ENCODE results near the gene CXCL5.

DNA sequence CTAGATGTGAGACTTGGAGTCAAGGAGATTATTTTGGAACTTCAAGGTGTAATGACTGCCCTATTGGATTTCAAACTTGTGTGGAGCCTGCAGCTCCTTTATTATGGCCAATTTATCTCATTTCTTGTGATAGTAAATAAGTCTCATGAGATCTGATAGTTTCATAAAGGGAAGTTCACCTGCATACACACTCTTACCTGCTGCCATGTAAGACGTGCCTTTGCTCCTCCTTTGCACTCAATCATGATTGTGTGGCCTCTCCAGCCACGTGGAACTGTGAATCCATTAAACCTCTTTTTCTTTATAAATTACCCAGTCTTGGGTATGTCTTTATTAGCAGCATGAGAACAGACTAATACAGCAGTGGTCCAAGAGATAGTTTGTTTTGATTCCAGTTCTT lies 35.8 kb downstream of the CXCL5 start:
- TF ChIP-seq CTCF (IDR thresholded peaks at IDR 0.05): no peak
- no peak for TF ChIP-seq FOXM1 (IDR thresholded peaks at IDR 0.05; ENCODE audit: low read depth)
- TF ChIP-seq RFX5 (IDR thresholded peaks at IDR 0.05; ENCODE audit: low read length): no peak
- TF ChIP-seq POLR2AphosphoS5 (IDR thresholded peaks at IDR 0.05; ENCODE audit: low read depth, low read length): no peak
- no peak for TF ChIP-seq GABPA (IDR thresholded peaks at IDR 0.05; ENCODE audit: low read depth)
- TF ChIP-seq, protein P1, sequence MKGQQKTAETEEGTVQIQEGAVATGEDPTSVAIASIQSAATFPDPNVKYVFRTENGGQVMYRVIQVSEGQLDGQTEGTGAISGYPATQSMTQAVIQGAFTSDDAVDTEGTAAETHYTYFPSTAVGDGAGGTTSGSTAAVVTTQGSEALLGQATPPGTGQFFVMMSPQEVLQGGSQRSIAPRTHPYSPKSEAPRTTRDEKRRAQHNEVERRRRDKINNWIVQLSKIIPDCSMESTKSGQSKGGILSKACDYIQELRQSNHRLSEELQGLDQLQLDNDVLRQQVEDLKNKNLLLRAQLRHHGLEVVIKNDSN (IDR thresholded peaks at IDR 0.05; ENCODE audit: borderline replicate concordance, low read depth): no peak
- TF ChIP-seq, protein P2, sequence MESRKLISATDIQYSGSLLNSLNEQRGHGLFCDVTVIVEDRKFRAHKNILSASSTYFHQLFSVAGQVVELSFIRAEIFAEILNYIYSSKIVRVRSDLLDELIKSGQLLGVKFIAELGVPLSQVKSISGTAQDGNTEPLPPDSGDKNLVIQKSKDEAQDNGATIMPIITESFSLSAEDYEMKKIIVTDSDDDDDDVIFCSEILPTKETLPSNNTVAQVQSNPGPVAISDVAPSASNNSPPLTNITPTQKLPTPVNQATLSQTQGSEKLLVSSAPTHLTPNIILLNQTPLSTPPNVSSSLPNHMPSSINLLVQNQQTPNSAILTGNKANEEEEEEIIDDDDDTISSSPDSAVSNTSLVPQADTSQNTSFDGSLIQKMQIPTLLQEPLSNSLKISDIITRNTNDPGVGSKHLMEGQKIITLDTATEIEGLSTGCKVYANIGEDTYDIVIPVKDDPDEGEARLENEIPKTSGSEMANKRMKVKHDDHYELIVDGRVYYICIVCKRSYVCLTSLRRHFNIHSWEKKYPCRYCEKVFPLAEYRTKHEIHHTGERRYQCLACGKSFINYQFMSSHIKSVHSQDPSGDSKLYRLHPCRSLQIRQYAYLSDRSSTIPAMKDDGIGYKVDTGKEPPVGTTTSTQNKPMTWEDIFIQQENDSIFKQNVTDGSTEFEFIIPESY (IDR thresholded peaks at IDR 0.05; ENCODE audit: borderline replicate concordance, low read depth): no peak

All from SK-N-SH (cell line).